HepG2 (cell line): ENCODE results near the gene PGRMC2. TPM values are rescaled to one million over a fixed set of nuclear protein-coding genes. Genes with fewer than 3 reads are reported as not detected.
A peak's percentile ranks its signal among the peaks of the same experiment; 100 is the strongest.

Experiments used
- ATM ChIP-seq: fragments of 450-650 bp; IDR thresholded peaks from 2 replicates; pipeline ENCODE4 v1.7.1; 2017; ENCODE audit warnings: mild to moderate bottlenecking, borderline replicate concordance
- CBFB ChIP-seq: sonication (generic); formaldehyde crosslinking; IDR thresholded peaks from 2 replicates; pipeline ENCODE4 v1.4.0; 2020; ENCODE audit warnings: missing genetic modification reagents
- CEBPZ ChIP-seq: IDR thresholded peaks from 2 replicates; pipeline ENCODE4 v1.6.1; 2012; ENCODE audit warnings: low read length, improper control_type of control experiment
- DMAP1 ChIP-seq: IDR thresholded peaks from 2 replicates; pipeline ENCODE4 v1.6.1; 2016
- FOXO4 ChIP-seq: sonication (generic); formaldehyde crosslinking; conservative IDR thresholded peaks from 2 replicates; pipeline ENCODE4 v1.8.1; 2023; ENCODE audit warnings: missing genetic modification reagents
- HHEX ChIP-seq: IDR thresholded peaks from 2 replicates; pipeline ENCODE4 v1.6.1; 2016; ENCODE audit warnings: control low read depth
- ISL2 ChIP-seq: sonication (generic); formaldehyde crosslinking; IDR thresholded peaks from 2 replicates; pipeline ENCODE4 v1.5.0; 2020; ENCODE audit warnings: missing genetic modification reagents
- KAT7 ChIP-seq: IDR thresholded peaks from 2 replicates; pipeline ENCODE4 v1.6.1; 2018; ENCODE audit warnings: borderline replicate concordance, missing compliant biosample characterization
- KDM4B ChIP-seq: sonication (generic); formaldehyde crosslinking; IDR thresholded peaks from 2 replicates; pipeline ENCODE4 v1.4.0; 2020; ENCODE audit warnings: missing genetic modification reagents
- NFE2 ChIP-seq: sonication (generic); formaldehyde crosslinking; IDR thresholded peaks from 2 replicates; pipeline ENCODE4 v1.4.0; 2020; ENCODE audit warnings: missing genetic modification reagents
- PHF8 ChIP-seq: sonication (generic); formaldehyde crosslinking; IDR thresholded peaks from 2 replicates; pipeline ENCODE4 v1.5.0; 2020; ENCODE audit warnings: missing genetic modification reagents
- RARA ChIP-seq: IDR thresholded peaks from 2 replicates; pipeline ENCODE4 v1.6.1; 2016; ENCODE audit warnings: missing genetic modification reagents, missing compliant biosample characterization
- RERE ChIP-seq: IDR thresholded peaks from 2 replicates; pipeline ENCODE4 v1.6.1; 2016; ENCODE audit warnings: low read depth, missing genetic modification reagents, missing compliant biosample characterization
- TFDP1 ChIP-seq: IDR thresholded peaks from 2 replicates; pipeline ENCODE4 v1.6.1; 2016; ENCODE audit warnings: missing compliant biosample characterization, missing genetic modification reagents, borderline replicate concordance
- ZGPAT ChIP-seq: IDR thresholded peaks from 2 replicates; pipeline ENCODE4 v1.6.1; 2016; ENCODE audit warnings: mild to moderate bottlenecking
- ZNF619 ChIP-seq: sonication (generic); formaldehyde crosslinking; IDR thresholded peaks from 2 replicates; pipeline ENCODE4 v1.4.0; 2020; ENCODE audit warnings: mild to moderate bottlenecking, missing genetic modification reagents
- polyA plus RNA-seq, 8 experiments: library from polyadenylated mRNA; depleted of rRNA in 3 of 8; stranded (reverse) in 7 of 8; unstranded in 1 of 8; fragments of >200 nt; fragmentation: Illumina TruSeq in 4 of 8; extraction: Trizol in 4 of 8; gene quantifications; 2 replicates each; pipeline versions ENCODE4 v1.2.1 to v1.2.3, GENCODE V29; 2011 to 2016; ENCODE audit warnings: low read depth in 4 of 8, missing spikeins in 1 of 8, mixed read lengths in 1 of 8; ENCODE audit not compliant: insufficient read depth in 1 of 8
- total RNA-seq, 5 experiments: library from RNA; depleted of rRNA; stranded (reverse); fragments of >200 nt; fragmentation: Illumina TruSeq; extraction: Trizol; gene quantifications; 2 replicates each; pipeline ENCODE4 v1.2.3, GENCODE V29; 2016; ENCODE audit warnings: low read depth in 1 of 5

PGRMC2 gene
- total and polyA plus RNA-seq, 2 of the 13 experiments (the other 11 are each of a cell fraction or from before 2014, with no cell fraction given) = 16.0 to 19.8 TPM

GRCh38 chr4:128285085-128285997 is 2.3 kb downstream of the PGRMC2 start (continued):
- no peak for TF ChIP-seq RERE (CRISPR knock-in tag)
- no peak for TF ChIP-seq CBFB (CRISPR knock-in tag)
- no peak for TF ChIP-seq ZNF619 (CRISPR knock-in tag)
- TF ChIP-seq ISL2 = no peak; the same call in 1 of the 2 replicates
- 0 out of 2 replicates have a peak, but pooled peaks have one; percentile 64 for TF ChIP-seq DMAP1 (CRISPR knock-in tag)
- no peak for TF ChIP-seq FOXO4 (CRISPR knock-in tag)
- TF ChIP-seq HHEX = no peak
- no peak for TF ChIP-seq KAT7 (CRISPR knock-in tag)
- TF ChIP-seq PHF8 (CRISPR knock-in tag) = no peak
- no peak for TF ChIP-seq NFE2 (CRISPR knock-in tag)
- no peak for TF ChIP-seq CEBPZ
- 0 out of 2 replicates have a peak, but pooled peaks have one; percentile 6 for TF ChIP-seq KDM4B (CRISPR knock-in tag)
- TF ChIP-seq ZGPAT (CRISPR knock-in tag) = peak; percentile 65
- peak; percentile 21; the same call in 1 of the 2 replicates for TF ChIP-seq TFDP1 (CRISPR knock-in tag)
- TF ChIP-seq RARA = 0 out of 2 replicates have a peak, but pooled peaks have one; percentile 10
- no peak for TF ChIP-seq ATM
